NT2/D1 (cell line): ENCODE measurements around the gene LAMB4.

Experiments used
- YY1 ChIP-seq: IDR thresholded peaks from 2 replicates; pipeline ENCODE4 v1.6.1; 2011; ENCODE audit not compliant: insufficient read length, insufficient read depth
- ZNF274 ChIP-seq: IDR thresholded peaks from 2 replicates; pipeline ENCODE4 v1.6.1; 2011; ENCODE audit warnings: mild to moderate bottlenecking, low read depth, low read length

GRCh38 chr7:108120933-108121332 lies 9.2 kb downstream of the LAMB4 start:
- TF ChIP-seq YY1 (no peak), ZNF274 (no peak)
